Liver (tissue), 9 donors: ENCODE measurements around the gene TTC21A. TPM values are rescaled to one million over a fixed set of nuclear protein-coding genes. Genes with fewer than 3 reads are reported as not detected.
A peak's percentile ranks its signal among the peaks of the same experiment; 100 is the strongest.

Experiments
- DNase-seq: peaks from one replicate; pipeline ENCODE4 v3.0.0-alpha.2; 2017; ENCODE audit warnings: low spot score
- H3K27ac ChIP-seq, 2 donors: one replicate each; pipeline ENCODE4 v1.7.0; 2013; ENCODE audit warnings: inconsistent platforms in 2 of 2, low read length in 2 of 2, control low read depth in 1 of 2, low read depth in 1 of 2, mild to moderate bottlenecking in 1 of 2
- H3K27me3 ChIP-seq, 4 donors: one replicate each; pipeline versions ENCODE4 v1.6.1 to v1.7.0; 2013; ENCODE audit warnings: low read length in 3 of 4, inconsistent platforms in 1 of 4, mild to moderate bottlenecking in 1 of 4, moderate library complexity in 1 of 4; ENCODE audit not compliant: control insufficient read depth in 4 of 4, insufficient read depth in 4 of 4
- H3K36me3 ChIP-seq, 4 donors: one replicate each; pipeline versions ENCODE4 v1.6.1 to v1.7.0; 2013; ENCODE audit warnings: low read length in 3 of 4, mild to moderate bottlenecking in 3 of 4, low read depth in 1 of 4, moderate library complexity in 1 of 4; ENCODE audit not compliant: control insufficient read depth in 4 of 4, insufficient read depth in 3 of 4
- H3K4me1 ChIP-seq, 4 donors: one replicate each; pipeline versions ENCODE4 v1.6.1 to v1.7.0; 2013; ENCODE audit warnings: low read length in 3 of 4, mild to moderate bottlenecking in 3 of 4, moderate library complexity in 1 of 4; ENCODE audit not compliant: control insufficient read depth in 4 of 4, insufficient read depth in 4 of 4
- H3K4me3 ChIP-seq, 3 donors: one replicate each; pipeline versions ENCODE4 v1.6.1 to v1.7.0; 2013; ENCODE audit warnings: low read length in 3 of 3, control low read depth in 1 of 3, low read depth in 1 of 3, mild to moderate bottlenecking in 1 of 3
- H3K9ac ChIP-seq, 2 donors: one replicate each; pipeline ENCODE4 v1.7.0; 2013; ENCODE audit warnings: low read length in 2 of 2, mild to moderate bottlenecking in 2 of 2, moderate library complexity in 2 of 2, control low read depth in 1 of 2, low read depth in 1 of 2
- H3K9me3 ChIP-seq, 4 donors: one replicate each; pipeline versions ENCODE4 v1.6.1 to v1.7.0; 2013; ENCODE audit warnings: low read length in 3 of 4; ENCODE audit not compliant: control insufficient read depth in 4 of 4
- ATF3 ChIP-seq: IDR thresholded peaks from 2 replicates; pipeline ENCODE4 v1.6.1; 2016; ENCODE audit warnings: antibody characterized with exemption
- CTCF ChIP-seq: fragments of 150-350 bp; IDR thresholded peaks from 2 replicates; pipeline ENCODE4 v1.5.1; 2017; ENCODE audit warnings: improper control_type of control experiment, low read depth, low read length; ENCODE audit not compliant: missing input control
- FOXA2 ChIP-seq: IDR thresholded peaks from 2 replicates; pipeline ENCODE4 v1.6.1; 2016; ENCODE audit warnings: antibody characterized with exemption
- HNF4A ChIP-seq, 2 donors: conservative IDR thresholded peaks; 2 replicates each; pipeline ENCODE4 v1.6.1; 2016; ENCODE audit warnings: antibody characterized with exemption in 2 of 2, mild to moderate bottlenecking in 2 of 2
- JUND ChIP-seq, 2 donors: IDR thresholded peaks; 2 replicates each; pipeline ENCODE4 v1.6.1; 2016; ENCODE audit warnings: antibody characterized with exemption in 2 of 2
- MAX ChIP-seq: IDR thresholded peaks from 2 replicates; pipeline ENCODE4 v1.6.1; 2016; ENCODE audit warnings: antibody characterized with exemption
- NR2F2 ChIP-seq: IDR thresholded peaks from 2 replicates; pipeline ENCODE4 v1.6.1; 2016; ENCODE audit warnings: antibody characterized with exemption
- RAD21 ChIP-seq, 2 donors: IDR thresholded peaks; 2 replicates each; pipeline ENCODE4 v1.6.1; 2016; ENCODE audit warnings: antibody characterized with exemption in 2 of 2, mild to moderate bottlenecking in 2 of 2
- REST ChIP-seq: IDR thresholded peaks from 2 replicates; pipeline ENCODE4 v1.6.1; 2016; ENCODE audit warnings: antibody characterized with exemption, mild to moderate bottlenecking
- RXRA ChIP-seq, 2 donors: IDR thresholded peaks; 2 replicates each; pipeline ENCODE4 v1.6.1; 2017 to 2018; ENCODE audit warnings: antibody characterized with exemption in 2 of 2, mild to moderate bottlenecking in 1 of 2
- SP1 ChIP-seq: IDR thresholded peaks from 2 replicates; pipeline ENCODE4 v1.6.1; 2018; ENCODE audit warnings: antibody characterized with exemption, mild to moderate bottlenecking
- YY1 ChIP-seq: IDR thresholded peaks from 2 replicates; pipeline ENCODE4 v1.6.1; 2016; ENCODE audit warnings: antibody characterized with exemption, mild to moderate bottlenecking
- ZBTB33 ChIP-seq: IDR thresholded peaks from 2 replicates; pipeline ENCODE4 v1.6.1; 2016; ENCODE audit warnings: antibody characterized with exemption
- WGBS: extraction: QIAGEN DNeasy Blood & Tissue Kit; methylation state at CpG from one replicate; pipeline ENCODE4 v1.1.7; 2013; 5-methylcytosine and 5-hydroxymethylcytosine counted together
- polyA plus RNA-seq, 2 donors: library from polyadenylated mRNA; stranded (reverse) in 1 of 2; unstranded in 1 of 2; fragments of 200-250 nt in 1 of 2; fragments of >200 nt in 1 of 2; fragmentation: Nextera tagmentation in 1 of 2; extraction: Ambion mirVana in 1 of 2; gene quantifications; one replicate each; pipeline versions ENCODE4 v1.2.1 to v1.2.3, GENCODE V29; 2013 to 2015
- total RNA-seq, 2 donors: library from RNA; depleted of rRNA; stranded (reverse); fragments of >200 nt; gene quantifications; one replicate each; pipeline ENCODE4 v1.2.3, GENCODE V29; 2014
- donor health status: healthy.
- donor health status: healthy.
- donor health status: healthy.
- donor health status: healthy.
- donor health status: healthy.

TTC21A gene
- total and polyA plus RNA-seq, 4 donors: 0.28 to 3.3 (median 1.6) TPM

GRCh38 chr3:39124876-39125840, 17.7 kb downstream of the TTC21A start (continued):
- TF ChIP-seq REST: no peak

- no peak for DNase-seq
- Histone ChIP-seq H3K9me3 (no peaks in the 10 kb centered on the region), H3K27me3 (no peaks in the 10 kb centered on the region), H3K4me3 (no peak overlapping the region), H3K27ac (no peak overlapping the region), H3K9ac (no peak overlapping the region), H3K36me3 (no peaks in the 10 kb centered on the region), H3K4me1 (no peaks in the 10 kb centered on the region)
- WGBS: 72% methylated on average over 12 of the region's 12 CpGs
- TF ChIP-seq FOXA2 (no peak), NR2F2 (no peak), HNF4A (conservative IDR thresholded peaks at IDR 0.05) (peak in 1 of 2 donors; percentile 12), JUND (IDR thresholded peaks at IDR 0.05) (peak in 1 of 2 donors; percentile 62)
Observed at GRCh38 chr3:39125841-39126500, 18.5 kb downstream of the TTC21A start.

GRCh38 chr3:39126532-39127071, 19.1 kb downstream of the TTC21A start:
- DNase-seq: no peak
- Histone ChIP-seq H3K4me3 (no peak overlapping the region), H3K9ac (no peak overlapping the region), H3K9me3 (no peaks in the 10 kb centered on the region), H3K27ac (no peak overlapping the region), H3K36me3 (no peaks in the 10 kb centered on the region), H3K4me1 (no peaks in the 10 kb centered on the region), H3K27me3 (no peaks in the 10 kb centered on the region)
- 66% methylated on average over 6 of the region's 6 CpGs for WGBS
- TF ChIP-seq NR2F2: no peak
- TF ChIP-seq MAX: no peak
- TF ChIP-seq YY1: no peak
- TF ChIP-seq JUND (IDR thresholded peaks at IDR 0.05): no peak
- no peak for TF ChIP-seq HNF4A (conservative IDR thresholded peaks at IDR 0.05)
- peak; percentile 91 to 96 for TF ChIP-seq RAD21 (IDR thresholded peaks at IDR 0.05)
- no peak for TF ChIP-seq FOXA2
- TF ChIP-seq CTCF: peak; percentile 57
- no peak for TF ChIP-seq ZBTB33
- no peak for TF ChIP-seq ATF3
- no peak for TF ChIP-seq RXRA (IDR thresholded peaks at IDR 0.05)
- TF ChIP-seq SP1: no peak
